Measurements from ENCODE around the gene BPHL. TPM values are rescaled to one million over a fixed set of nuclear protein-coding genes. Genes with fewer than 3 reads are reported as not detected.
"Not testable (repeated sequence)": the region's sequence is repeated elsewhere in the genome, so short reads cannot be mapped to it uniquely, and the experiment has no call there.

BPHL gene
- polyA plus RNA-seq (ENCODE audit: insufficient read length in 12 of 12): 100 to 1,000 TPM in 1 of 12 donors, 10 to 100 TPM in 11; 27.9 to 875 (median 31.9) TPM
- long read RNA-seq, donor 1, transcript BPHL-203 (7 exons, 1,928 nt): major isoform, 18 of 177 reads
- long read RNA-seq, donor 1, partial matches to known transcripts: 158 of 177 reads
- long read RNA-seq, donor 1, other reads (novel, unspliced or antisense): 0 of 177 reads
- long read RNA-seq, donor 2, transcript BPHL-203 (7 exons, 1,928 nt): major isoform, 23 of 93 reads
- long read RNA-seq, donor 2, partial matches to known transcripts: 69 of 93 reads
- long read RNA-seq, donor 2, other reads (novel, unspliced or antisense): 0 of 93 reads
- long read RNA-seq, donor 3, transcript BPHL-203 (7 exons, 1,928 nt): major isoform, 8 of 47 reads
- long read RNA-seq, donor 3, partial matches to known transcripts: 38 of 47 reads
- long read RNA-seq, donor 3, other reads (novel, unspliced or antisense): 0 of 47 reads
- long read RNA-seq, donor 4, transcript BPHL-203 (7 exons, 1,928 nt): major isoform, 9 of 15 reads
- long read RNA-seq, donor 4, partial matches to known transcripts: 6 of 15 reads
- long read RNA-seq, donor 4, other reads (novel, unspliced or antisense): 0 of 15 reads
- long read RNA-seq, donor 5, transcript BPHL-203 (7 exons, 1,928 nt): major isoform, 14 of 36 reads
- long read RNA-seq, donor 5, partial matches to known transcripts: 19 of 36 reads
- long read RNA-seq, donor 5, other reads (novel, unspliced or antisense): 0 of 36 reads
- long read RNA-seq, donor 6, transcript BPHL-203 (7 exons, 1,928 nt): major isoform, 11 of 12 reads
- long read RNA-seq, donor 6, partial matches to known transcripts: 0 of 12 reads
- long read RNA-seq, donor 6, other reads (novel, unspliced or antisense): 0 of 12 reads
- long read RNA-seq, donor 7, partial matches to known transcripts: 0 of 3 reads
- long read RNA-seq, donor 7, other reads (novel, unspliced or antisense): 0 of 3 reads
- long read RNA-seq, donor 8, transcript BPHL-203 (7 exons, 1,928 nt): major isoform, 16 of 86 reads
- long read RNA-seq, donor 8, partial matches to known transcripts: 70 of 86 reads
- long read RNA-seq, donor 8, other reads (novel, unspliced or antisense): 0 of 86 reads
- long read RNA-seq, donor 9, partial matches to known transcripts: 0 of 56 reads
- long read RNA-seq, donor 9, other reads (novel, unspliced or antisense): 51 of 56 reads
- long read RNA-seq, donor 10, transcript BPHL-203 (7 exons, 1,928 nt): major isoform, 13 of 92 reads
- long read RNA-seq, donor 10, partial matches to known transcripts: 78 of 92 reads
- long read RNA-seq, donor 10, other reads (novel, unspliced or antisense): 0 of 92 reads
- long read RNA-seq, donor 11, transcript BPHL-203 (7 exons, 1,928 nt): major isoform, 20 of 102 reads
- long read RNA-seq, donor 11, partial matches to known transcripts: 82 of 102 reads
- long read RNA-seq, donor 11, other reads (novel, unspliced or antisense): 0 of 102 reads

- peak; percentile 96 for DNase-seq
Measured at GRCh38 chr6:3118353-3119039, at the start of gene BPHL. TSS of gene BPHL (plus strand) at chr6:3118711. CDS start at chr6:3118741, 30 bp downstream.

- DNase-seq: no peak
Measured at GRCh38 chr6:3071568-3071967, 46.9 kb upstream of the BPHL start.

DNA sequence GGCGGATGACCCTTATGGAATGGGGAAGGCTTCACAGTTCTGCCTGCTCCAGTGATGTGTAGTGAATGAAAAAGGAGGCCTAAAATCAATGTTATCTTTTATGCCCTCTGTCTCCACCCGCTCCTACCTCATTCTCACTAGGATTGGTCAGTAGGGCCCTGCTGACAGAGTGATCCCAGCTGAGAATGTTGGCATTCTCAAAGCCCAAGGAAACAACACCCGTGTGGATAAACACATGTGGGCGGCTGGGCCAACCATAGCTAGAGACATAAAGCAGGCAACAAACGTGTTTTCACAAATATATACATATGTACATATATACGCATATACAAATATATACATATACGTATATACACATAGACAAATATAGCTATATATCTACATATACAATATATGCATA, 45.7 kb upstream of the BPHL start:
- no peak for DNase-seq

DNA sequence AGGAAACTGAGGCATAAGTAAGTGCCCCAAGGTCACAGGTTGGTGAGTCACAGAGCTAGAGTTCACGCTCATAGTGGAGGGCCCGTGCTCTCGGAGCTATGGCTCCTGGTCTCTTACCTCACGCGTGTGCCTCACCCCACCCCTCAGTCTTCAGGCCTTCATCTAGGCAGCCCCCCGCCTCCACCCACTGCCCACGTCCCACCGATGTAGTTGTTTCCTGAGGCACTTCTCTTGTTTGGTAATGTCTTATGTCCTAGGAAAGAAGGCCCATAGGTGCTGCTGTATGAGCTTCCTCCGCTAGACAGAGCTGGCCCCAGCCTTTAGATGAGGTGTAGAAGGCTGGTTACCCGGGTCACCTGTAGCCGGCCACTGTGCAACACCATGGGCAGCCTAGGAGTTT, 45.1 kb upstream of the BPHL start:
- DNase-seq: no peak

- DNase-seq: no peak
Measured at GRCh38 chr6:3075772-3076113, 42.8 kb upstream of the BPHL start.

DNA sequence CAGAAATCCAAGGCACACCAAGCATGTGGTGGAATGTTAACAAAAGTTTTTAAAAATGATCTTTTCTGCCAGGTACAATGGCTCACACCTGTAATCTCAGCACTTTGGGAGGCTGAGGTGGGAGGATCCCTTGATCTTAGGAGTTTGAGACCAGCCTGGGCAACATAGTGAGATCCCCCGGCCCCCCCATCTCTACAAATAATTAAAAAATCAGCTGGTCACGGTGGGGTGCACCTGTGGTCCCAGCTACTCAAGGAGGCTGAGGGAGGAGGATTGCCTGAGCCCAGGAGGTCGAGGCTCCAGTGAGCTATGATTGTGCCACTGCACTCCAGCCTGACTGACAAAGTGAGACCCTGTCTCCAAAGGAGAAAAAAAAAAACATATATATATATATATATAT, 42.2 kb upstream of the BPHL start:
- no peak for DNase-seq

- DNase-seq: no peak
Measured at GRCh38 chr6:3077430-3077829, 41.1 kb upstream of the BPHL start.

DNA sequence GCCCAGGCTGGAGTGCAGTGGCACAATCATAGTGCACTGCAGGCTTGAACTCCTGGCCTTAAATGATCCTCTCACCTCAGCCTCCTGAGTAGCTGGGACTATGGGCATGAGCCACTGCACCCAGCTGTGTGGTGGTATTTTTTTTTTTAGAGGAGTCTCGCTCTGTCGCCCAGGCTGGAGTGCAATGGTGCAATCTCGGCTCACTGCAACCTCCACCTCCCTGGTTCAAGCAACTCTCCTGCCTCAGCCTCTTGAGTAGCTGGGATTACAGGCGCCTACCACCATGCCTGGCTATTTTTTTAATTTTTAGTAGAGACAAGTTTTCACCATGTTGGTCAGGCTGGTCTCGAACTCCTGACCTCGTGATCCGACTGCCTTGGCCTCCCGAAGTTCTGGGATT, 39.6 kb upstream of the BPHL start:
- not testable (repeated sequence) for DNase-seq

GRCh38 chr6:3079682-3080081, 38.8 kb upstream of the BPHL start:
- no peak for DNase-seq

GRCh38 chr6:3081960-3082359, 36.6 kb upstream of the BPHL start:
- peak; percentile 19 for DNase-seq

DNA sequence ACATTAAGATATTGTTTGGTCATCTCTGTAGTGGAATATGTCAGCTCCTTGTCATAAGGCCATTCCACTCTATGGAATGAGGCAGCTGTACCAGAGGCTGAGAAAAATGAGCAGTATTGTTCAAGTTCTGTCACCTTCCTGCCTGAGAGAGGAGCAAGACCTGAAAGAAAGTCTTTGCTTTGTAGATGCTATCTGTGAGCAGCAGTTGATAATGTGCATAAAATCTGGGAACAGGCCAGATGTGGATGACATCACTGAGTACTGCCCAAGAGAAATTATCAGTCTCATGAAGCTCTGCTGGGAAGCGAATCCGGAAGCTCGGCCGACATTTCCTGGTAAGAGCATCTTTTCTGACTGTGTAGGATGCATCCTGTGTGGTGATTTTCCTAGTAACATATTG, 33.4 kb upstream of the BPHL start:
- no peak for DNase-seq

DNA sequence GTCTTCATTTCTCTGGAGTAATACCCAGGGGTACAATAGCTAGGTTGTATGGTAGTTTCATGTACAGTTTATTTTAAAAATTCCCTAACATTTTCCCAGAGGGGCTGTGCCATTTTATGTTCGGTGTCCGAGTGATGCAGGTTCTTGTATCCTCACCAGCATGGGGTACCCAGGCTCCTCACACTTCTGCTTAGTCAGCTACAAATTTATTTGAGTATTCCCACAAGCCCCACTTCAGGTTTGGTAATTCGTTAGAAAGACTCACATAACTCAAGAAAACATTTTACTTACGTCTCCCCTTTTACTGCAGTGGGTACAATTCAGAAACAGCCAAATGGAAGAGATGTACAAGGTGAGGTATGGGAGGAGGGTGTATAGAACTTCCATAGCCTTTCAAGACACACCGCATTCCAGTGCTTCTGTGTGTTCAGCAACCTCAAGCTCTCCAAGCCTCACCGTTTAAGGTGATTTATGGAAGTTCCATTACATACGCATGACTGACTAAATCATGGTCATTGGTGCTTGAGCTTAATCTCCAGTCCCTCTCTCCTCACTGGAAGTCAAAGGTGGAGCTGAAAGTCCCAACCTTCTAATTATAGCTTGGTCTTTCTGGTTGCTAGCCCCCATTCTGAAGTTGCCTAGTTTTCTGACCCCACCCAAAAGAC, 32.1 kb upstream of the BPHL start:
- DNase-seq: no peak

DNA sequence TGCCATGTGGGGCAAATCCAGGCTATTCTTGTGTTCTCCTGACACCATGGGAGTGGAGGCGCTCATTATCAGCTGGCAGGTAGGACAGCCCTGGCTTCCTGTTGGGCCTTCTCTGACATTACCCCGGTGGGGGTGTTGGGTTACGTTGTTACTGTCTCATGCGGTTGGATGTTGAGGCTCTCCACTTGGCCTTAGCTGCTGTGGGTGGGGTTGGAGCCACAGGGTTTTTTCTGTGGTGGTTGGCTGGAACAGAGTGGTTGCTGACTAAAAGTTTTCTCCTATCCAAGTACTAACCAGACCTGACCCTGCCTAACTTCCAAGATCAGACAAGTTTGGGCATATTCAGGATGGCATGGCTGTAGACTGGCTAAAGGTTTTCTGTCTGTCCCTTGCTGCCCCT, 30.1 kb upstream of the BPHL start:
- peak; percentile 11 for DNase-seq

GRCh38 chr6:3088968-3089367, 29.5 kb upstream of the BPHL start:
- DNase-seq: peak; percentile 75

DNA sequence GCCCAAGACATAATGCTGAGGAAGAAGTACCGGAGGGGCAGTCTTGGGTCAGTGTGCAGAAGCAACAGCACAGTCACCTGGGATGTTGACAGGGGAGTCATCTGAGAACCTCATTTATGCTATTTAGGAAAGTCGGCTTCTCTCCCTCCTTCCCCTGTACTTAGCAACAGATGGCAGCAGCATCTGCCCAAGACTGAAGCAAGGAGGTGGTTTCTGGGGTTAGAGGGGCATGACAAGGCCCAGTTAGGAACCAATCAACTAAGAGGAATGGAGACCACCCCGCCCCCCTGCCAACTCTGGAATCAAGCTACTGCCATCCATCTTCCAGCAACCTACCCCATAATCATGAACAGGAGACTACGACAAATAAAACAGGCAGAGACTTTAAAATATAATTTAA, 28.5 kb upstream of the BPHL start:
- no peak for DNase-seq

DNA sequence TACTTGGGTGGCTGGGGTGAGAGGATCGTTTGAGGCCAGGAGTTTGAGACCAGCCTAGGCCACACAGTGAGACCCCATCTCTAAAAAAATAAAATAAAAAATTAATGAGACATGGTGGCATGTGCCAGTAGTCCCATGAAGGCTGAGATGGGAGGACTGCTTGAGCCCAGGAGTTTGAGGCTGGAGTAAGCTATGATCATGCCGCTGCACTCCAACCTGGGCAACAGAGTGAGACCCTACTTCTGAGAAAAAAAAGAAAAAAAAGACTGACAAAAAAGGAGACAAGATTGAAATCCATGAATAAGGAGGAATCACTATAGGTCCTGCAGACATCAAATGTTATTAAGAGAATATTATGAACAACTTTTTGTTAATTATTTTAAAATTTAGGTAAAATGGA, 23.7 kb upstream of the BPHL start:
- DNase-seq: no peak

GRCh38 chr6:3102875-3103274, 15.6 kb upstream of the BPHL start:
- DNase-seq: no peak

DNA sequence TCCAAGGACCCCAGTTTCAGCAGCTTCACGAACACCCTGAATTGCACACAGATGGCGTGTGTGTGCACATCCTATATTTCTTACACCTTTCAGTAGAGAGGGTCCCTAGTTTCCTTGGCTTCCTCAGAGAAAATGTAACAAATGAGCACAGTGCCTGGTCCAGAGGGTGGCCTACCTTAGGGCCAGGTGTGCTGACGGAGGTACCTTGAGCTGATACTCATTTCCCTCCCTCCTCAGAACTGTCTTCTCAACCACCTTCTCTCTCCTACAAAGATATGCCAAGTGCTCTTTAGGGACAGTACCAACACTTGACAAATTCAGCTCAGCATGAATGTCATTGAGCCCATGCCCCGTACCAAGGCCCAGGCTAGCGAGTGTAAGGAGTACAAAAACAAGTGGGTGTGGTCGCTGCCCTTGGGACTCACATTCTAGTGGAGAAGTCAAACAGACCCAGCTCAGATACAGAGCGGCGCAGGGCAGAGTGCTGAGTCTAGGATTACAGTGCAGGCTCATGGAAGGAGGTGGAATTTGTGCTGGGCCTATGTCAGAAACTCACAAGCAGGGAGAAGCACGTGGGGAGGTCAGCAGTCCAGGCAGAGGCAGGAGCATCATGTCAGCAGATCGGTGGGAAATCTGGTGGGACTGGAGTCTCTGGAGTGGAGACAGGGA, 9.6 kb upstream of the BPHL start:
- DNase-seq: no peak

- no peak for DNase-seq
Measured at GRCh38 chr6:3109761-3110160, 8.8 kb upstream of the BPHL start.

- DNase-seq: no peak
Measured at GRCh38 chr6:3114377-3114776, 4.1 kb upstream of the BPHL start.
